Panc1 (cell line): Measurements from ENCODE around the gene RAPGEF3. TPM values are rescaled to one million over a fixed set of nuclear protein-coding genes. Genes with fewer than 3 reads are reported as not detected.

Experiments
- ATAC-seq: fragments of 200-7000 bp; cut with Tn5 transposase; 2 replicates; pipeline ENCODE4 v1.9.1; 2020; ENCODE audit warnings: mild to moderate bottlenecking, moderate library complexity
- BruUV-seq: library from RNA; stranded (reverse); fragments of 400-500 nt; replicated peaks from 2 replicates; lab custom pipeline; 2021; lab: Mats Ljungman, UMichigan
- CTCF ChIA-PET: fragments of 300-600 bp; sonication (Branson Sonifier 250); formaldehyde crosslinking; loops from one replicate; lab custom pipeline; 2022; ENCODE audit warnings: antibody characterized with exemption; lab: Charles Lee
- POLR2A ChIA-PET: fragments of 300-600 bp; sonication (Branson Sonifier 250); formaldehyde crosslinking; loops from one replicate; lab custom pipeline; 2022; ENCODE audit warnings: antibody characterized with exemption; lab: Charles Lee
- DNase-seq: peaks from one replicate; pipeline ENCODE4 v3.0.0-alpha.2; 2010; ENCODE audit warnings: low read depth, low spot score
- H3K27ac ChIP-seq: 2 replicates; pipeline ENCODE4 v1.5.1; 2011; ENCODE audit warnings: mild to moderate bottlenecking, low read length, inconsistent platforms
- H3K27me3 ChIP-seq: fragments of 200-500 bp; sonication (Bioruptor generic); 2 replicates; pipeline ENCODE4 v1.6.0; 2014; ENCODE audit warnings: low read length, inconsistent platforms; ENCODE audit not compliant: control insufficient read depth, insufficient read depth
- H3K36me3 ChIP-seq: fragments of 200-500 bp; sonication (Bioruptor generic); 2 replicates; pipeline ENCODE4 v1.5.1; 2014; ENCODE audit warnings: inconsistent platforms, mild to moderate bottlenecking, low read length, moderate library complexity; ENCODE audit not compliant: control insufficient read depth, insufficient read depth
- H3K4me1 ChIP-seq: 2 replicates; pipeline ENCODE4 v1.5.1; 2011; ENCODE audit warnings: inconsistent platforms, mild to moderate bottlenecking, low read length, moderate library complexity; ENCODE audit not compliant: control insufficient read depth, insufficient read depth
- H3K4me3 ChIP-seq, 2 experiments: 2 replicates each; pipeline ENCODE4 v1.5.1; 2011 to 2012; ENCODE audit warnings: low read depth in 2 of 2, low read length in 2 of 2, mild to moderate bottlenecking in 2 of 2, inconsistent platforms in 1 of 2, moderate library complexity in 1 of 2
- H3K9me3 ChIP-seq: fragments of 200-500 bp; sonication (Bioruptor generic); 2 replicates; pipeline ENCODE4 v1.5.1; 2014; ENCODE audit warnings: low read depth, mild to moderate bottlenecking, inconsistent platforms, low read length, moderate library complexity; ENCODE audit not compliant: control insufficient read depth, insufficient read depth
- CTCF ChIP-seq: fragments of 450-650 bp; IDR thresholded peaks from 2 replicates; pipeline ENCODE4 v1.5.1; 2017; ENCODE audit warnings: mild to moderate bottlenecking
- POLR2AphosphoS5 ChIP-seq: IDR thresholded peaks from 2 replicates; pipeline ENCODE4 v1.6.1; 2012; ENCODE audit warnings: mild to moderate bottlenecking, low read depth, low read length, moderate library complexity
- REST ChIP-seq, 2 experiments: IDR thresholded peaks; 2 replicates each; pipeline ENCODE4 v1.6.1; 2011 to 2012; ENCODE audit warnings: low read depth in 2 of 2, control low read depth in 1 of 2, low read length in 1 of 2, mild to moderate bottlenecking in 1 of 2, moderate library complexity in 1 of 2; ENCODE audit not compliant: insufficient read depth in 1 of 2
- SIN3A ChIP-seq: IDR thresholded peaks from 2 replicates; pipeline ENCODE4 v1.6.1; 2012; ENCODE audit warnings: low read depth, mild to moderate bottlenecking, low read length, moderate library complexity, borderline replicate concordance; ENCODE audit not compliant: insufficient read depth
- TCF7L2 ChIP-seq: IDR thresholded peaks from 2 replicates; pipeline ENCODE4 v1.6.1; 2011; ENCODE audit warnings: mild to moderate bottlenecking, low read depth, low read length, inconsistent platforms
- in situ Hi-C: cut with HindIII; loops from 2 replicates; pipeline ENCODE4 v1.10.0; 2016; ENCODE audit warnings: low sequenced_read_pairs, low pct_unique_long_range_greater_than_20kb
- intact Hi-C: fragments of 100-400 bp; cut with micrococcal nuclease; formaldehyde crosslinking; loops from one replicate; pipeline ENCODE4 v1.10.0; 2022; ENCODE audit not compliant: unreplicated experiment
- total RNA-seq: library from RNA; stranded (reverse); gene quantifications from one replicate; pipeline ENCODE4 v1.2.1, GENCODE V29; 2021; ENCODE audit not compliant: unreplicated experiment

RAPGEF3 gene
- total RNA-seq, 1 experiment from 2014 or later: 5.8 TPM

- no peaks in the 10 kb centered on the region for H3K27me3 ChIP-seq
- no TSS peak for BruUV-seq
- ChIA-PET CTCF (interaction anchor here (1.4 to 1.7 kb wide), 2 partner anchors 13 to 81 kb away, joined by 3 to 6 read pairs; no protein-coding TSS in a partner anchor), POLR2A (no interaction called here)
- no peak overlapping the region for H3K4me3 ChIP-seq
- in situ Hi-C loops (no loop called here), intact Hi-C loops (no loop called here)
- no peak overlapping the region for H3K27ac ChIP-seq
- H3K36me3 ChIP-seq: no peaks in the 10 kb centered on the region
- peaks cover 30% of the 10 kb centered on the region for H3K4me1 ChIP-seq
- no peak for TF ChIP-seq REST (IDR thresholded peaks at IDR 0.05; ENCODE audit: insufficient read depth in 1 of 2, low read depth in 2 of 2, low read length in 1 of 2)
- no peaks in the 10 kb centered on the region for H3K9me3 ChIP-seq
- ATAC-seq: no peak
- no peak for DNase-seq
These were observed 1.3 kb downstream of the RAPGEF3 start for GRCh38 chr12:47757364-47757839.

- no peak for DNase-seq
- Histone ChIP-seq H3K4me3 (no peak overlapping the region), H3K4me1 (peaks cover 30% of the 10 kb centered on the region), H3K9me3 (no peaks in the 10 kb centered on the region), H3K27ac (no peak overlapping the region), H3K27me3 (no peaks in the 10 kb centered on the region), H3K36me3 (no peaks in the 10 kb centered on the region)
- in situ Hi-C loops (no loop called here), intact Hi-C loops (no loop called here)
- ChIA-PET POLR2A (no interaction called here), CTCF (no interaction called here)
- no peak for ATAC-seq
- TF ChIP-seq REST (IDR thresholded peaks at IDR 0.05; ENCODE audit: insufficient read depth in 1 of 2, low read depth in 2 of 2, low read length in 1 of 2) (no peak), CTCF (no peak), POLR2AphosphoS5 (no peak), SIN3A (no peak), TCF7L2 (no peak)
- no TSS peak for BruUV-seq
These were observed 2.8 kb downstream of the RAPGEF3 start for GRCh38 chr12:47755655-47756562.
